GM19035 (cell line): ENCODE measurements around the gene PLEKHH3.

Experiments
- ATAC-seq: cut with Tn5 transposase; IDR thresholded peaks from one replicate; pipeline ENCODE4 v1.9.1; 2021; ENCODE audit not compliant: unreplicated experiment

PLEKHH3 gene

GRCh38 chr17:42676424-42677011 is at the start of gene PLEKHH3:
Gene PLEKHH3 (minus strand): TSS chr17:42676994. CDS start chr17:42676563, 431 bp downstream.
- ATAC-seq = no peak

GRCh38 chr17:42725143-42725542 is 48.3 kb upstream of the PLEKHH3 start:
- no peak for ATAC-seq

GRCh38 chr17:42723636-42724035 is 46.8 kb upstream of the PLEKHH3 start:
- ATAC-seq = no peak

- ATAC-seq = no peak
Observed at GRCh38 chr17:42720996-42721583, 44.3 kb upstream of the PLEKHH3 start.

- no peak for ATAC-seq
Observed at GRCh38 chr17:42709561-42709960, 32.8 kb upstream of the PLEKHH3 start.

GRCh38 chr17:42708588-42708987 is 31.8 kb upstream of the PLEKHH3 start:
- ATAC-seq = no peak

GRCh38 chr17:42706732-42707131 is 29.9 kb upstream of the PLEKHH3 start:
- ATAC-seq = no peak

- ATAC-seq = peak; percentile 86
Observed at GRCh38 chr17:42704837-42705494, 28.2 kb upstream of the PLEKHH3 start.

GRCh38 chr17:42704490-42704836 is 27.7 kb upstream of the PLEKHH3 start:
- peak; percentile 13 for ATAC-seq

GRCh38 chr17:42702446-42702845 is 25.7 kb upstream of the PLEKHH3 start:
- ATAC-seq = no peak

GRCh38 chr17:42700586-42701289 is 23.9 kb upstream of the PLEKHH3 start:
- no peak for ATAC-seq

GRCh38 chr17:42699415-42699740 is 22.6 kb upstream of the PLEKHH3 start:
- no peak for ATAC-seq

- ATAC-seq = no peak
Observed at GRCh38 chr17:42698736-42699414, 22.1 kb upstream of the PLEKHH3 start.

- ATAC-seq = no peak
Observed at GRCh38 chr17:42697108-42697811, 20.5 kb upstream of the PLEKHH3 start.

- no peak for ATAC-seq
Observed at GRCh38 chr17:42695500-42695899, 18.7 kb upstream of the PLEKHH3 start.

- ATAC-seq = no peak
Observed at GRCh38 chr17:42694524-42694923, 17.7 kb upstream of the PLEKHH3 start.

- ATAC-seq = no peak
Observed at GRCh38 chr17:42692489-42692888, 15.7 kb upstream of the PLEKHH3 start.

GRCh38 chr17:42691021-42691545 is 14.3 kb upstream of the PLEKHH3 start:
- no peak for ATAC-seq

GRCh38 chr17:42690596-42690995 is 13.8 kb upstream of the PLEKHH3 start:
- no peak for ATAC-seq

- no peak for ATAC-seq
Observed at GRCh38 chr17:42687707-42688320, 11.0 kb upstream of the PLEKHH3 start.
